Cardiac fibroblast (primary cell): ENCODE results near the gene EGFR.

ENCODE experiments used
- DNase-seq, 2 donors: peaks; one replicate each; pipeline versions ENCODE4 v3.0.0 to v3.0.0-alpha.2; 2010; ENCODE audit warnings: low read depth in 2 of 2
- H3K4me3 ChIP-seq, 2 donors: replicated peaks in 1 of 2; 1 replicate in 1 of 2; 2 replicates in 1 of 2; pipeline ENCODE4 v1.5.1; 2011; ENCODE audit warnings: low read depth in 2 of 2, low read length in 2 of 2, mild to moderate bottlenecking in 2 of 2, moderate library complexity in 1 of 2
- CTCF ChIP-seq: IDR thresholded peaks from one replicate; pipeline ENCODE4 v1.5.1; 2011; ENCODE audit warnings: low read depth, mild to moderate bottlenecking, low read length, inconsistent platforms

Gene EGFR

GRCh38 chr7:55077561-55078410 lies 59.0 kb downstream of the EGFR start:
- H3K4me3 ChIP-seq = no peak overlapping the region
- DNase-seq = no peak
- no peak for TF ChIP-seq CTCF

GRCh38 chr7:55078465-55079372 lies 59.9 kb downstream of the EGFR start:
- TF ChIP-seq CTCF = no peak
- DNase-seq = no peak
- no peak overlapping the region for H3K4me3 ChIP-seq

- TF ChIP-seq CTCF = no peak
- no peak for DNase-seq
- no peak overlapping the region for H3K4me3 ChIP-seq
These were observed 61.3 kb downstream of the EGFR start for GRCh38 chr7:55080000-55080623.

- no peak for DNase-seq
These were observed 62.3 kb downstream of the EGFR start for GRCh38 chr7:55081068-55081467.

GRCh38 chr7:55081472-55082227 lies 62.8 kb downstream of the EGFR start:
- H3K4me3 ChIP-seq = no peak overlapping the region
- TF ChIP-seq CTCF = no peak
- peak in 1 of 2 donors; percentile 52 for DNase-seq

More at GRCh38 chr7:55081068-55081467, 62.3 kb downstream of the EGFR start:
- H3K4me3 ChIP-seq = no peak overlapping the region
- no peak for TF ChIP-seq CTCF

- no peak overlapping the region for H3K4me3 ChIP-seq
- DNase-seq = no peak
- TF ChIP-seq CTCF = no peak
These were observed 63.4 kb downstream of the EGFR start for GRCh38 chr7:55082228-55082603.
